NOMO-1 treated with DMSO at 0.1 percent for 48 hours (cell line): ENCODE data around the gene RASSF5.
A peak's percentile ranks its signal among the peaks of the same experiment; 100 is the strongest.

ENCODE experiments used
- DNase-seq: peaks from one replicate; lab custom pipeline; 2025; ENCODE audit not compliant: unreplicated experiment; lab: John Stamatoyannopoulos, UW

RASSF5 gene

GRCh38 chr1:206583707-206584648 lies 76.6 kb downstream of the RASSF5 start:
- DNase-seq, result peak; percentile 45

DNA sequence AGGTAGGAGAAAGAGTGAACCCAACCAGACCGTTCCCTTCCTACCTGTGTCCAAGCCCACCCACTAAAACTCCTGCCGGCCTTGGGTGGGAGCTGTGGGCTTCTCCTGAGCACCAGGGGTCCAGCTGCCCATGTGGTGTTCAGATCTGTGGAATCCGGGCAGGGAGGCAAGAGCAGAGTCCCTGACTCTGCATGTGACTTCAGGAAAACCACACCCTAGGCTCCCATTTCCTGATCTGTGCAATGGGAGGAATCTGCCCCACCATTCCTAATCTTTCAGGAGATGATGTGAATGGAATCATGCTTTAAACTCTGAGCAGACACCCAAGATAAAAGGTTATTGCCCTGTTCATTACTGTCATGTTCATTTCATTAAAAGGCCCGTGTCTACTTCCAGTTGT lies 77.4 kb downstream of the RASSF5 start:
- DNase-seq, result no peak

DNA sequence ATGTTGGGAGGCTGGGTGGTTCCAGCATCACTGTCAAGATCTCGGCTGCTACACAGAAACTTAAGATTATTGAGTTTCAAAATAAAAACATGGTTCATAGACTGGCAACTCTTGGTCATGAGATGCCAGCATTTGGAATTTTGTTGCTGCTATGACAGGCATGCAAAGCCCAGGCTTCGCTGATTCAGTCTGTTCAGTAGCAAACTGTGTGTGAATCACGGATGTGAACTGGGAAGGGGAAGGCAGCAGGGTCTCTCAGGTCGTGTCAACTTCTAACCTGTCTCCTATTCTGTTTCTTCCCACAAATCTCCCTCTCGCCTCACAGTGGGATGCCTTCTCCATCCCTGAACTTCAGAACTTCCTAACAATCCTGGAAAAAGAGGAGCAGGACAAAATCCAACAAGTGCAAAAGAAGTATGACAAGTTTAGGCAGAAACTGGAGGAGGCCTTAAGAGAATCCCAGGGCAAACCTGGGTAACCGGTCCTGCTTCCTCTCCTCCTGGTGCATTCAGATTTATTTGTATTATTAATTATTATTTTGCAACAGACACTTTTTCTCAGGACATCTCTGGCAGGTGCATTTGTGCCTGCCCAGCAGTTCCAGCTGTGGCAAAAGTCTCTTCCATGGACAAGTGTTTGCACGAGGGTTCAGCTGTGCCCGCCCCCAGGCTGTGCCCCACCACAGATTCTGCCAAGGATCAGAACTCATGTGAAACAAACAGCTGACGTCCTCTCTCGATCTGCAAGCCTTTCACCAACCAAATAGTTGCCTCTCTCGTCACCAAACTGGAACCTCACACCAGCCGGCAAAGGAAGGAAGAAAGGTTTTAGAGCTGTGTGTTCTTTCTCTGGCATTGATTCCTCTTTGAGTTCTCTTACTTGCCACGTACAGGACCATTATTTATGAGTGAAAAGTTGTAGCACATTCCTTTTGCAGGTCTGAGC lies 79.4 kb downstream of the RASSF5 start:
- DNase-seq, result no peak

DNA sequence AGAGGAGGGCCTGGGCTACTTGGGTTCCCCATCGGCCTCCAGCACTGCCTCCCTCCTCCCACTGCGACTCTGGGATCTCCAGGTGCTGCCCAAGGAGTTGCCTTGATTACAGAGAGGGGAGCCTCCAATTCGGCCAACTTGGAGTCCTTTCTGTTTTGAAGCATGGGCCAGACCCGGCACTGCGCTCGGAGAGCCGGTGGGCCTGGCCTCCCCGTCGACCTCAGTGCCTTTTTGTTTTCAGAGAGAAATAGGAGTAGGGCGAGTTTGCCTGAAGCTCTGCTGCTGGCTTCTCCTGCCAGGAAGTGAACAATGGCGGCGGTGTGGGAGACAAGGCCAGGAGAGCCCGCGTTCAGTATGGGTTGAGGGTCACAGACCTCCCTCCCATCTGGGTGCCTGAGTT lies 80.6 kb downstream of the RASSF5 start:
- no peak for DNase-seq

- no peak for DNase-seq
Measured at GRCh38 chr1:206588492-206588891, 81.2 kb downstream of the RASSF5 start.

- DNase-seq, result no peak
Measured at GRCh38 chr1:206589206-206589605, 81.9 kb downstream of the RASSF5 start.

- peak; percentile 21 for DNase-seq
Measured at GRCh38 chr1:206590025-206590758, 82.9 kb downstream of the RASSF5 start.

DNA sequence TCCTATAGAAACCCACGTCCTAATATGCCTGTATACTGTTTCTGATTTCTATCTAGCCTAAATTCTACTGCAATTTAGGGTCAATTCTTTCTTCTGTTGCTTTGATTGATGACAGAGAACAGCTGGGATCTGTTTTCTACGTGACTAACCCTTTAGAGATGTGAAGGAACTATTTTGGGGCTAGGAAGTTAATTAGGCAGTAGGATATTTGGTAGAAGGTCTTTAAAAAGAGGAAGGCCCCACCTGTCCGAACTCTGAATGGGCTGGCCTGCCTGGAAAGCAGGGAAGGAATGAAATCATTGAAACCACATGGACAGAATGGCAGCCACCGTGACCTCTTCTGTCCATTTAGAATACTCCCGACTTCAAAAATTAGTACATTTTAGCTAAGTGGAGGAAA lies 83.9 kb downstream of the RASSF5 start:
- no peak for DNase-seq

- no peak for DNase-seq
Measured at GRCh38 chr1:206591696-206592095, 84.4 kb downstream of the RASSF5 start.

- DNase-seq, result no peak
Measured at GRCh38 chr1:206593351-206593925, 86.1 kb downstream of the RASSF5 start.

DNA sequence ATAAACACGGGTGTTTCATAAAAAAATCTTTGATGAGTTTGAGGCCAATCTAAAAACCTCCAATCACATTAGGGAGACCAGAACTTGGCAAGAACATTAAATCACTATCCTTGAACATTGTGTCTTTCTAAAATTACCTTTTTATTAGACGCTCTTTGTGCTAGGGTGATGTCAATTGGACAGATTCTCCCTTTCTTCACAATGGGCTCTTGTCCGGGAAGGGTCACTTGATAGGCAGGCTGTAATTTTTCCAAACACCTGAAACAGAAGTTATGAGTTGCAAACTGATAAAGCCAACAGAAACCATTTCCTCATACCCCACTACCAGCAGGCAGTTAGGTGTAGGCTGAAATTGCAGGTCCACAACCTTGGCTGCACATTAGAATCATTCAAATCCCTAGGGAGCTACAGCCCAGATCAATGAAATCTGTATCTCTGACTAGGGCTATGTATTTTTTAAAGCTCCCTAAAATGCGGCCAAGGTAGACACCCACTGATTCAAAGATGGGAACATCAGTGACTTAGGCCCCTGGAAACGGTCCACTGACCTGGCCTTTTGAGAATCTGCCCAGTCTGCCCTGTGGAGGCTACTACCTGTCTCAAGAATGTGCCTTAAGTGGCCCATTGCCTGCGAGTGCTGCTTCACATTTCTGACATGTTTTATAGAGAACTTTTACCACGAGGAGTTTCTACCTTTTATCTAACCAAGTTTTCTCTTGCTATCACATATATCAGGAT lies 88.4 kb downstream of the RASSF5 start:
- no peak for DNase-seq

DNA sequence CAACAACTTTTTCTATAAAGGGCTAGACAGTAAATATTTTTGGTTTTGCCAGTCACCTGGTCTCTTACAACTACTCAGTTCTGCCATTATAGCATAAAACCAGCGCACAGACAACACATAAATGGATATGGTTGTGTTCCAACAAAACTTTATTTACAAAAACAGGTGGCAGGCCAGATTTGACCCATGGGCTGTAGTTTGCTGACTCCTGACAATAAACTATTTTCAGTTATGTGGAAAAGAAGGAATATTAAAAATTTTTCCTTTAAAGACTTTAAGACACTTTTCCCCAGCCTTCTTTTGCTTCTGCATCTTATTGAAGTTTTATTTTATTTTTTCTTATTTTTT lies 89.0 kb downstream of the RASSF5 start:
- DNase-seq, result no peak

- DNase-seq, result no peak
Measured at GRCh38 chr1:206600527-206600926, 93.2 kb downstream of the RASSF5 start.

GRCh38 chr1:206604861-206605260 lies 97.5 kb downstream of the RASSF5 start:
- DNase-seq, result no peak

- DNase-seq, result peak; percentile 18
Measured at GRCh38 chr1:206606867-206607266, 99.5 kb downstream of the RASSF5 start.

GRCh38 chr1:206608108-206608698 lies 100.9 kb downstream of the RASSF5 start:
- peak; percentile 18 for DNase-seq

- DNase-seq, result no peak
Measured at GRCh38 chr1:206609229-206609991, 102.1 kb downstream of the RASSF5 start.

DNA sequence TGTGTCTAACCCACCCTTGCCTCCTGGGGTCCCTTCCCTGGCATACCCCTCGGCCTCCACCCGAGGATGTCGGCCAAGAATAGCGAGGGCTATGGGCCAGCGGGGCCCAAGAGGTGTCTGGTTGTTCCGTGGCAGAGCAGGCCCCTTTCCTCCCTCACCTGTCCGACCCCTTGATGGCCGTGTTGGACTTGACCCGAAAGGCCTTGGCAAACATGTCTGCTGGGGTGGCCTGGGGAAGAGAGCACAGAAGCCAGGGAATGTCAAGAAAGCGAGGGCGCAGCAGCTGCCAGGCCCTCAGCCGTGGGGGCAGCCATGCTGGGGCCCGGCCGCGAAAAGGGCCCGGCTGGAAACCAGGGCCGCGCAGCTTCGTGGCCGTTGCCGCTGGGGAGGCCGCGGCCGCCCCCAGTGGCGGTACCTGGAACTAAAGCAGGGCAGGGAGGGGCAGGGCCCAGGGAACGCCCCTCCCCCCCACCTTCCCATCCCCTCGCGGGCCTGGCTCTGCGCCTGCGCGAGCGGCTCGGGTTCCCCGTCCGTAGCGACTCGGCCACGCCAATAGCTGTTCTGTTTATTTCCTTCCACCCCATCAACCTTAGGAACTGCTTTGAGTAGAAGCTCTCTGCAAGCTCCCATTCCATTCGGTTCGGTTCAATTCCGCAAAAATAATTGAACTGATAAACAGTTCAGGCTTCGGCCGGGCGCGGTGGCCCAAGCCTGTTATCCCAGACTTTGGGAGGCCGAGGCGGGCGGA lies 105.0 kb downstream of the RASSF5 start, which contains the start of gene EIF2D:
Gene EIF2D, minus strand, starts transcription at position 337 of the 748 bp plus-strand sequence. Its CDS starts 123 bp downstream, at position 214.
- peak; percentile 92 for DNase-seq
